ENCODE measurements around the gene ARHGEF2.

Gene ARHGEF2

GRCh38 chr1:156024801-156025200, 46.5 kb upstream of the ARHGEF2 start:
- Histone ChIP-seq H3K79me2 (ENCODE audit: insufficient read depth, low read length) (peaks cover 10% of the 10 kb centered on the region), H3F3A (ENCODE audit: insufficient read depth) (peaks cover 4% of the 10 kb centered on the region; the same call in 1 of the 2 replicates), H3K9me2 (replicated peaks; ENCODE audit: insufficient read depth, low read length) (no peaks in the 10 kb centered on the region), H3K36me3 (ENCODE audit: low read length) (no peaks in the 10 kb centered on the region), H3K27ac (ENCODE audit: low read depth, low read length) (no peak overlapping the region), H4K20me1 (ENCODE audit: low read depth, low read length) (no peaks in the 10 kb centered on the region), H3K4me3 (ENCODE audit: insufficient read depth, low read length, poor library complexity, severe bottlenecking) (no peak overlapping the region), H2AFZ (ENCODE audit: low read depth, low read length, severe bottlenecking) (no peak overlapping the region), H3K9me3 (ENCODE audit: insufficient read depth, low read length) (no peaks in the 10 kb centered on the region), H3K4me2 (ENCODE audit: low read depth, low read length, poor library complexity, severe bottlenecking) (no peak overlapping the region), H3K27me3 (ENCODE audit: low read length) (no peaks in the 10 kb centered on the region), H3K9ac (ENCODE audit: low read length) (no peak overlapping the region)
- TF ChIP-seq EZH2phosphoT487 (conservative IDR thresholded peaks at IDR 0.05; ENCODE audit: low read length): no peak
- TF ChIP-seq CTCF (IDR thresholded peaks at IDR 0.05; ENCODE audit: insufficient read depth, low read length, poor library complexity, severe bottlenecking): no peak

- Histone ChIP-seq H3F3A (ENCODE audit: insufficient read depth) (peaks cover 7% of the 10 kb centered on the region), H3K9me2 (replicated peaks; ENCODE audit: insufficient read depth, low read length) (no peaks in the 10 kb centered on the region), H3K9me3 (ENCODE audit: insufficient read depth, low read length) (no peaks in the 10 kb centered on the region), H3K79me2 (ENCODE audit: insufficient read depth, low read length) (peaks cover 15% of the 10 kb centered on the region), H4K20me1 (ENCODE audit: low read depth, low read length) (no peaks in the 10 kb centered on the region), H3K27ac (ENCODE audit: low read depth, low read length) (no peak overlapping the region), H3K4me3 (ENCODE audit: insufficient read depth, low read length, poor library complexity, severe bottlenecking) (no peak overlapping the region), H3K4me2 (ENCODE audit: low read depth, low read length, poor library complexity, severe bottlenecking) (no peak overlapping the region), H3K27me3 (ENCODE audit: low read length) (no peaks in the 10 kb centered on the region), H3K36me3 (ENCODE audit: low read length) (peaks cover 1% of the 10 kb centered on the region; the same call in 1 of the 2 replicates), H3K9ac (ENCODE audit: low read length) (no peak overlapping the region), H2AFZ (ENCODE audit: low read depth, low read length, severe bottlenecking) (no peak overlapping the region)
- TF ChIP-seq EZH2phosphoT487 (conservative IDR thresholded peaks at IDR 0.05; ENCODE audit: low read length) (no peak), CTCF (IDR thresholded peaks at IDR 0.05; ENCODE audit: insufficient read depth, low read length, poor library complexity, severe bottlenecking) (no peak)
These were observed 43.6 kb upstream of the ARHGEF2 start for GRCh38 chr1:156021954-156022353.

DNA sequence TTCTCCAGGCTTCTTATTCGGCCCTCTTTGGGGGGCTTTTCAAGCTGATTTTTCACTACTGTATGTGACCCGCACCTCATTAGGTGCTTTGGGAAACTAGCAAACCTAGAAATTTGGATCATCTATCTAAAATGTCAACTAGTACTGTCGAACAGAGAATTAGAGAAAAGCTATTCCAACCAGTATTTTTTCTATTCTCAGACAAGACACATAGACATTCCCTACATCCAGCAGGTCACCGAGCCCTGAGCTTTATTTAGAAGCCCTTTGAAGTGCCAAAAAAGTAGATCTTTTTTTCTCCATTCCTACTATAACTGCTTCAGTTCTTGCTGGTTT, 42.7 kb upstream of the ARHGEF2 start:
- Histone ChIP-seq H3F3A (ENCODE audit: insufficient read depth) (peaks cover 7% of the 10 kb centered on the region; the same call in 1 of the 2 replicates), H4K20me1 (ENCODE audit: low read depth, low read length) (no peaks in the 10 kb centered on the region), H3K27ac (ENCODE audit: low read depth, low read length) (no peak overlapping the region), H3K4me3 (ENCODE audit: insufficient read depth, low read length, poor library complexity, severe bottlenecking) (peak overlapping the region; percentile 77), H3K9me3 (ENCODE audit: insufficient read depth, low read length) (no peaks in the 10 kb centered on the region), H3K9me2 (replicated peaks; ENCODE audit: insufficient read depth, low read length) (no peaks in the 10 kb centered on the region), H3K79me2 (ENCODE audit: insufficient read depth, low read length) (peaks cover 15% of the 10 kb centered on the region), H3K4me2 (ENCODE audit: low read depth, low read length, poor library complexity, severe bottlenecking) (peak overlapping the region; percentile 69), H2AFZ (ENCODE audit: low read depth, low read length, severe bottlenecking) (peak overlapping the region; percentile 93), H3K9ac (ENCODE audit: low read length) (peak overlapping the region; percentile 68), H3K36me3 (ENCODE audit: low read length) (peaks cover 5% of the 10 kb centered on the region; the same call in 1 of the 2 replicates), H3K27me3 (ENCODE audit: low read length) (no peaks in the 10 kb centered on the region)
- TF ChIP-seq CTCF (IDR thresholded peaks at IDR 0.05; ENCODE audit: insufficient read depth, low read length, poor library complexity, severe bottlenecking) (no peak), EZH2phosphoT487 (conservative IDR thresholded peaks at IDR 0.05; ENCODE audit: low read length) (no peak)

Data from SU-DHL-6 (cell line).